SK-N-SH (cell line): ENCODE data around the gene PTTG1IP. TPM values are rescaled to one million over a fixed set of nuclear protein-coding genes. Genes with fewer than 3 reads are reported as not detected.

Experiments used
- CTCF ChIA-PET: fragments of 300-600, 350-600 bp; formaldehyde crosslinking; extraction: SDS; loops from one replicate; lab custom pipeline; 2021; lab: Yijun Ruan, JAX
- POLR2A ChIA-PET: fragments of 350-600 bp; sonication (Branson Sonifier 250); formaldehyde crosslinking; extraction: SDS; loops from one replicate; lab custom pipeline; 2020; ENCODE audit warnings: antibody characterized with exemption, inconsistent platforms; lab: Yijun Ruan, JAX
- DNase-seq: peaks from one replicate; pipeline ENCODE4 v3.0.0; 2012
- H2AFZ ChIP-seq: fragments of 200-600 bp; sonication (generic); 2 replicates; pipeline ENCODE4 v1.8.1; 2016; ENCODE audit warnings: antibody characterized with exemption, mild to moderate bottlenecking, low read depth
- H3F3A ChIP-seq: fragments of 200-600 bp; sonication (generic); replicated peaks from 2 replicates; pipeline ENCODE3; 2016; ENCODE audit warnings: antibody characterized with exemption, mild to moderate bottlenecking; ENCODE audit not compliant: insufficient read depth
- H3K27ac ChIP-seq, 2 experiments: fragments of 200-500 bp in 1 of 2; fragments of 200-600 bp in 1 of 2; sonication (Bioruptor generic) in 1 of 2; sonication (generic), shearing (Covaris generic) in 1 of 2; 2 replicates each; pipeline versions ENCODE4 v1.5.1 to v1.6.1; 2014 to 2016; ENCODE audit warnings: low read depth in 2 of 2, inconsistent platforms in 1 of 2, low read length in 1 of 2, mild to moderate bottlenecking in 1 of 2, mixed read lengths in 1 of 2
- H3K27me3 ChIP-seq: fragments of 200-600 bp; sonication (generic), shearing (Covaris generic); 2 replicates; pipeline ENCODE4 v1.6.1; 2016; ENCODE audit warnings: mixed run types; ENCODE audit not compliant: insufficient read depth
- H3K36me3 ChIP-seq, 2 experiments: fragments of 200-500 bp in 1 of 2; fragments of 200-600 bp in 1 of 2; sonication (Bioruptor generic) in 1 of 2; sonication (generic) in 1 of 2; replicated peaks in 1 of 2; 2 replicates each; pipeline versions ENCODE3 to v1.5.1; 2014 to 2016; ENCODE audit warnings: low read length in 1 of 2, mild to moderate bottlenecking in 1 of 2; ENCODE audit not compliant: insufficient read depth in 2 of 2, control insufficient read depth in 1 of 2
- H3K4me1 ChIP-seq, 2 experiments: fragments of 200-500 bp in 1 of 2; fragments of 200-600 bp in 1 of 2; sonication (Bioruptor generic) in 1 of 2; sonication (generic), shearing (Covaris generic) in 1 of 2; 2 replicates each; pipeline versions ENCODE4 v1.5.1 to v1.6.1; 2014 to 2016; ENCODE audit warnings: low read depth in 1 of 2, low read length in 1 of 2, mixed run types in 1 of 2; ENCODE audit not compliant: insufficient read depth in 2 of 2, control insufficient read depth in 1 of 2
- H3K4me2 ChIP-seq: fragments of 200-600 bp; sonication (generic), shearing (Covaris generic); 2 replicates; pipeline ENCODE4 v1.6.1; 2017; ENCODE audit warnings: mixed run types
- H3K4me3 ChIP-seq, 2 experiments: fragments of 200-500 bp in 1 of 2; fragments of 200-600 bp in 1 of 2; sonication (Bioruptor generic) in 1 of 2; sonication (generic), shearing (Covaris generic) in 1 of 2; 2 replicates each; pipeline versions ENCODE4 v1.5.1 to v1.8.1; 2014 to 2016; ENCODE audit warnings: low read depth in 2 of 2, inconsistent platforms in 1 of 2, low read length in 1 of 2, mild to moderate bottlenecking in 1 of 2, mixed read lengths in 1 of 2, moderate library complexity in 1 of 2
- H3K79me2 ChIP-seq: fragments of 200-600 bp; sonication (generic); 2 replicates; pipeline ENCODE4 v1.8.1; 2017; ENCODE audit warnings: mild to moderate bottlenecking; ENCODE audit not compliant: insufficient read depth
- H3K9ac ChIP-seq: fragments of 200-600 bp; sonication (generic); 2 replicates; pipeline ENCODE4 v1.6.1; 2017; ENCODE audit warnings: mixed run types
- H3K9me2 ChIP-seq: fragments of 200-600 bp; sonication (generic); 2 replicates; pipeline ENCODE4 v1.6.1; 2017; ENCODE audit warnings: mixed run types
- H3K9me3 ChIP-seq: fragments of 200-600 bp; sonication (generic); 2 replicates; pipeline ENCODE4 v1.6.1; 2017; ENCODE audit warnings: mixed run types, mild to moderate bottlenecking, moderate library complexity
- H4K20me1 ChIP-seq: fragments of 200-600 bp; sonication (generic); 2 replicates; pipeline ENCODE4 v1.6.1; 2017; ENCODE audit warnings: mild to moderate bottlenecking, mixed run types; ENCODE audit not compliant: insufficient read depth
- CHD2 ChIP-seq: fragments of 150-350 bp; IDR thresholded peaks from 2 replicates; pipeline ENCODE4 v1.6.1; 2018; ENCODE audit warnings: low read length; ENCODE audit not compliant: partially characterized antibody
- CTCF ChIP-seq: fragments of 200-600 bp; sonication (generic); IDR thresholded peaks from 2 replicates; pipeline ENCODE4 v1.6.1; 2017; ENCODE audit warnings: antibody characterized with exemption, mild to moderate bottlenecking, moderate library complexity
- FOXJ3 ChIP-seq: sonication (generic); formaldehyde crosslinking; IDR thresholded peaks from 2 replicates; pipeline ENCODE4 v1.5.1; 2020; ENCODE audit warnings: mild to moderate bottlenecking, missing genetic modification reagents
- FOXM1 ChIP-seq: IDR thresholded peaks from 2 replicates; pipeline ENCODE4 v1.4.0; 2012; ENCODE audit warnings: low read depth, mild to moderate bottlenecking
- NFIC ChIP-seq: IDR thresholded peaks from 2 replicates; pipeline ENCODE4 v1.4.0; 2012; ENCODE audit warnings: borderline replicate concordance
- POLR2AphosphoS5 ChIP-seq: IDR thresholded peaks from 2 replicates; pipeline ENCODE4 v1.6.1; 2012; ENCODE audit warnings: low read depth, low read length
- RAD21 ChIP-seq: IDR thresholded peaks from 2 replicates; pipeline ENCODE4 v1.6.1; 2012; ENCODE audit warnings: mild to moderate bottlenecking, low read length
- RCOR1 ChIP-seq: fragments of 150-350 bp; IDR thresholded peaks from 2 replicates; pipeline ENCODE4 v1.6.1; 2017; ENCODE audit warnings: antibody characterized with exemption, low read length
- RXRA ChIP-seq: IDR thresholded peaks from 2 replicates; pipeline ENCODE4 v1.4.0; 2012; ENCODE audit warnings: low read depth, mild to moderate bottlenecking, borderline replicate concordance
- SIN3A ChIP-seq: IDR thresholded peaks from 2 replicates; pipeline ENCODE4 v1.6.1; 2012; ENCODE audit warnings: low read depth, mild to moderate bottlenecking, low read length, moderate library complexity, borderline replicate concordance
- TAF1 ChIP-seq: IDR thresholded peaks from 2 replicates; pipeline ENCODE4 v1.6.1; 2012; ENCODE audit warnings: low read depth, mild to moderate bottlenecking, low read length, moderate library complexity, borderline replicate concordance
- USF1 ChIP-seq: IDR thresholded peaks from 2 replicates; pipeline ENCODE4 v1.4.0; 2012; ENCODE audit warnings: low read depth, borderline replicate concordance
- USF2 ChIP-seq: fragments of 150-350 bp; IDR thresholded peaks from 2 replicates; pipeline ENCODE4 v1.6.1; 2017; ENCODE audit warnings: antibody characterized with exemption, low read length, low read depth, borderline replicate concordance
- YY1 ChIP-seq: IDR thresholded peaks from 2 replicates; pipeline ENCODE4 v1.4.0; 2012; ENCODE audit warnings: low read depth, mild to moderate bottlenecking
- ZBTB33 ChIP-seq: IDR thresholded peaks from 2 replicates; pipeline ENCODE4 v1.4.0; 2012; ENCODE audit warnings: low read depth, borderline replicate concordance
- WGBS: methylation state at CpG from one replicate; pipeline ENCODE4 v1.1.6; 2017; ENCODE audit warnings: low lambda C conversion rate; 5-methylcytosine and 5-hydroxymethylcytosine counted together
- polyA plus RNA-seq, 3 experiments: library from polyadenylated mRNA; depleted of rRNA; stranded (reverse); fragments of >200 nt; gene quantifications; 2 replicates each; pipeline ENCODE4 v1.2.3, GENCODE V29; 2012

The PTTG1IP gene
- polyA plus RNA-seq, 1 of the 3 experiments (the other 2 are of a cell fraction), result 171 TPM

- no peak for DNase-seq
- no peak for TF ChIP-seq USF1
- no peak for TF ChIP-seq ZBTB33
- no peak for TF ChIP-seq USF2
- no peak for TF ChIP-seq NFIC
- no peak for TF ChIP-seq FOXJ3 (CRISPR knock-in tag)
- TF ChIP-seq CHD2, result no peak
- TF ChIP-seq SIN3A, result no peak
- no peak for TF ChIP-seq YY1
- no peak for TF ChIP-seq RCOR1
- TF ChIP-seq RAD21, result no peak
- no peak for TF ChIP-seq TAF1
- TF ChIP-seq RXRA, result no peak
- TF ChIP-seq CTCF, result no peak
- no peak for TF ChIP-seq FOXM1
- TF ChIP-seq POLR2AphosphoS5, result no peak
- Histone ChIP-seq H4K20me1 (no peaks in the 10 kb centered on the region), H3K9me2 (no peaks in the 10 kb centered on the region), H3K9ac (no peak overlapping the region), H3K9me3 (no peaks in the 10 kb centered on the region), H3K27me3 (no peaks in the 10 kb centered on the region), H3K27ac (no peak overlapping the region), H3F3A (no peaks in the 10 kb centered on the region), H3K4me3 (no peak overlapping the region), H3K4me2 (no peak overlapping the region), H2AFZ (no peak overlapping the region), H3K4me1 (peaks cover 0 to 13% of the 10 kb centered on the region in 2 experiments; a peak in 1 of 4 replicates), H3K36me3 (peaks cover 6 to 7% of the 10 kb centered on the region in 2 experiments), H3K79me2 (no peaks in the 10 kb centered on the region)
- POLR2A ChIA-PET, result interaction anchor here (0.6 kb wide), 2 partner anchors 12 to 150 kb away, joined by 3 read pairs; no protein-coding TSS in a partner anchor
- 86% methylated on average over 7 of the region's 16 CpGs for WGBS
- CTCF ChIA-PET, result no interaction called here
Measured at GRCh38 chr21:44844256-44844655, 29.2 kb downstream of the PTTG1IP start.
